ENCODE results near the gene TCAP.

The TCAP gene

DNA sequence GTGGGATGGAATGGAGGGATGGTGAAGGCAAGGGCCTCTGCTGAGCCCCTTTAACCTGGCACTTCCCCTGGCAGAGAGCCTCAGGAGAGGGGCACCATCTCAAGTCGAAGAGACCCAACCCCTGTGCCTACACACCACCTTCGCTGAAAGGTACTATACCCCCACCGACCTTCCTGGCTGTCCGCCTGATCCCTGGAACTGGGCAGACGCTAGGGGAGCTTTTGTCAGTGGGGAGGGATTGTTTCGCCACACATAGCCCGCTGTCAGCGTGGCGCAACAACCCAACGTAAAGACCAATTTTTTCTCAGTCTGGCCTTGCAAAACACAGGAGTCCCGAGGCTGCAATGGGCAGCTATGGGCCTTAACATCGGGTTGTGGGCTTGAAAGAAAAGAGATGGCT, 35.3 kb upstream of the TCAP start:
- no peak for DNase-seq

GRCh38 chr17:39631403-39631802, 33.7 kb upstream of the TCAP start:
- no peak for DNase-seq

GRCh38 chr17:39632153-39632941, 32.8 kb upstream of the TCAP start:
- DNase-seq: no peak

GRCh38 chr17:39633570-39634183, 31.5 kb upstream of the TCAP start:
- DNase-seq: no peak

DNA sequence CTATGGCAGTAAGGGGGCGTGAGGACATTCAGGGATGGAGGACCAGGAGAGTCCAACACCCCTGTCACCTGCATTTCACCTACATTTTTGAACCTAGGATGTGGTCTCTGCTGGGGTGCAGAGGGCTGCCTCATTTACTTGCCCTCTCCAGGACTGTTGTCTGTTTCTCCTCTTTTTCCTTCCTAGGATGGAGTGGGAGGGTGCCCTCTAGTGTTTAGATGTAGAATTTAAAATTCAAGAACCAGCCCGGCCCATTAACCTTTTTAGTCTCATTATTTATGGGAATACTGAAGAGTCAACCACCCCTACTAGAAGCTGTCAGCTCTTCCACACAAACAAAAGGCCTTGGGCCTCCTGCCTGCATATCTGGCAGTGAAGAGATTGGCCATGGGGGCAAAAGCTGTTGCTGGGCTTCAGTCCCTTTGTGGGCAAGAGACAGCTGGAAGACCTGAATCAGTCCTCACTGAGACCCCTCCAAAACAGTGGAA, 30.7 kb upstream of the TCAP start:
- no peak for DNase-seq

- DNase-seq: no peak
Measured at GRCh38 chr17:39635614-39636176, 29.5 kb upstream of the TCAP start.

GRCh38 chr17:39636587-39636926, 28.6 kb upstream of the TCAP start:
- DNase-seq: no peak

GRCh38 chr17:39636927-39637736, 28.0 kb upstream of the TCAP start, which contains the start of gene STARD3:
TSS of gene STARD3 (plus strand) at chr17:39637144. CDS start at chr17:39653532, 16,388 bp downstream.
- DNase-seq: peak; percentile 86 to 89

GRCh38 chr17:39638317-39638716, 26.8 kb upstream of the TCAP start:
- no peak for DNase-seq

DNA sequence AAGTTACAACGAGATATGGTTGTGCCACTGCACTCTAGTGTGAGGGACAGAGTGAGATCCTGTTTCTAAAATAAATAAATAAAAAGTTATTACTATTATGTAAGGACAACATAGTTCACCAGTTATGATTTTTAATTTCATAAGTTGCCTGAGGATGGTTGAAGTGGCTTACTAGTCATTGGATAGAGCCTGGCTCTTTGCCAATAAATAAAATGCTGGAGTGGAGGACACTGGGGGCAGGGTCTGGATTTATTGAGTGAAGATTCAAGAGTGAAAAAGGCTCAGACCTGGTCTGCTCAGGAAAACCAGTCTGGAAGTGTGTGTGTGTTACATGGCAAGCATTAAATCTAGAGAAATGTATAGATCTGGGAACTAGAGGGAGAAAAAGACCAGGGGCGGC, 26.1 kb upstream of the TCAP start:
- no peak for DNase-seq

DNA sequence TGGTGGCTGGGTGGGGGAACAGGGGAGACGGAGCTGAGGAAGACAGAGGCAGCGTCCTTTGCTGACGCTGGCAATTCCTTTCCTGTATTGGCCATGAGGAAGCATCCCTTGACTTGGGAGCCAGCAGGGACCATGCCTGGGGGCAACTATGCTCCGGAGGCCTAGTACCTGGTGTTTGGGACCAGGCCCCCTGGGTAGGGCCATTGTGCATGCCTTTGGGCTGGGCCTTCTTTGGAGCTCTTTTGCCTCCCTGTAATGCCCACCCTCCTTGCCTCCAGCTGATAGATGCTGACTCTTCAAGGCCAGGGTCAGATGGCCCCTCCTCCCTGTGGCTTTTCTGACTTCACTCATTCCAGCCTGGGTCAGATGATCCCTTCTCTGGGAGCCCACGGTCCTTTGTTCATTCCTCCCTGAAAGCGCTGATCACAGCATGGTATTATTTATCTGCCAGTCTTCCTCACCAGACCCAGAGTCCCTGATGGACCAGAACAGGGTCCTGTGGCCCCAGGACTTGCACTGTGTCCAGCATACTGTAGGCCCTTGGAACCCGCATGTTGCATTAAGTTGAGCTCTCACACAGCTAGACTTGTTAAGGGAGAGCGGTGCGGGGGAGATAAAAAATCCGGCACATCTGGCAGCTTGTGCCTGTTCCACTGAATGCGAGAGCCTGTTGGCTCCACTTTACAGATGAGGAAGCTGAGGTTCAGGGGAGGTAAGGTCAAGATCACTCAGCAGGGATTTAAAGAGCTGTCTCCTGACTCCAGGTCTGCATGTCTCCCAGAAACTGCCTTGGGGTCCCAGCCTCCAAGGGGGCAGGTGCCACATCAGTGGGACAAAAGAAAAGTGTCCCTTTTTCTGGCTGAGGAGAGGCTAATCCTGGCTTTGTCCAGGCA, 25.3 kb upstream of the TCAP start:
- DNase-seq: no peak

DNA sequence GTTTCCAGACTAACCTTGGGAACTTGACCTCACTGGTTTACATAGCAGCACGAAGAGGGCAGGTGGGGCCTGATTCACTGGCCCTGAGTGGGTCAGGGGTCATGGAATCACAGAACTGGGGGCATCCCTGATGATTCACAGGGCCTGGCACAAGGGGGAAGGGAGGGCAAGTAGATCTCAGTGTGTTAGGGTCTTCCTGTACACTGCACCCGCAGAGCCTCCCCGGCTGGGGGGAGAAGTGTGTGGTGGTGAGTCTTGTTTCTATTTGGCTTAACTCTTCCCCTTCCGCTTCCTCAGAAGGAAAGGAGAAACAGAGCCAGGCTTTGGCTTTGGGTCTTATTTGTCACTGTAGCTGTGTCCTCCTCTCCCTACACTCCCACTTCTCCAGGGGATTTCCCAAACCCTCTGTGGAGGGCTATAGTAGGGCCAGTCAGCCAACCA, 24.5 kb upstream of the TCAP start:
- DNase-seq: no peak

DNA sequence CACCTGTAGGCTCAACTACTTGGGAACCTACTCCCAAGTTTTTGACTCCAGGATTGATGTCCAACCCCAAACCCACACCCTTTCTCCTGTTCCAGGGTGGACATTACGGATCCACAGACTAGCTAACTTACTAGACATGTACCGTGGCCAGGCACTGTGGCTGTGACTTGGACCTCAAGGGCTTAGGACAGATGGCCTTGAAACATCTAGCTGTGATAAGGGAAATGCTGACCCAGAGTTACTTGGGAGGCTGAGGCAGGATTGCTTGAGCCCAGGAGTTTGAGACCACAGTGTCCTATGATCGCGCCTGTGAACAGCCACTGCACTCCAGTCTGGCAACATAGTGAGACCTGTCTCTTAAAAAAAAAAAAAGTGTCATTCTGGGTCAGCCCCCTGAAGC, 24.1 kb upstream of the TCAP start:
- DNase-seq: no peak

- DNase-seq: no peak
Measured at GRCh38 chr17:39641883-39642282, 23.3 kb upstream of the TCAP start.

- no peak for DNase-seq
Measured at GRCh38 chr17:39642291-39643074, 22.7 kb upstream of the TCAP start.

- no peak for DNase-seq
Measured at GRCh38 chr17:39643271-39643670, 21.9 kb upstream of the TCAP start.

DNA sequence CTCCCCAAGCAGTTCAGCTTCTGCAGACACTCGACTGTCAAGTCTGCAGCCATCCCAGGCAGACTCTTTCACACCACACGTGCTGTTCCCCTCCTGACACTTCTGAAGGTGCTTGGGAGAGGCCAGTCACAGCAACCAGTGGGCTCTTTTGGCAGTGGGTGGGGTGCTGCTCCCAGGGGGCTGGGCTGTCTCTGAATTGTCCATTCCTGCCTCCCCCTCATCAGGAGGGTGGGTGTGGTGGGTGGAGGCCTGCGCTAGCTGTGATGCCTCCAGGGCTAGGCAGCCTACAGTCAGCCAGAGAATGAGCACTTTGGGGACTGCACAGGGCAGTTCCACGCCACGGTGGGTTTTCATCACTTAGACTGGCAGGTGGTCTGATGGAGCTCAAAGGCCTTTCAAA, 17.9 kb upstream of the TCAP start:
- DNase-seq: no peak

GRCh38 chr17:39648616-39649366, 16.4 kb upstream of the TCAP start:
- DNase-seq: no peak

DNA sequence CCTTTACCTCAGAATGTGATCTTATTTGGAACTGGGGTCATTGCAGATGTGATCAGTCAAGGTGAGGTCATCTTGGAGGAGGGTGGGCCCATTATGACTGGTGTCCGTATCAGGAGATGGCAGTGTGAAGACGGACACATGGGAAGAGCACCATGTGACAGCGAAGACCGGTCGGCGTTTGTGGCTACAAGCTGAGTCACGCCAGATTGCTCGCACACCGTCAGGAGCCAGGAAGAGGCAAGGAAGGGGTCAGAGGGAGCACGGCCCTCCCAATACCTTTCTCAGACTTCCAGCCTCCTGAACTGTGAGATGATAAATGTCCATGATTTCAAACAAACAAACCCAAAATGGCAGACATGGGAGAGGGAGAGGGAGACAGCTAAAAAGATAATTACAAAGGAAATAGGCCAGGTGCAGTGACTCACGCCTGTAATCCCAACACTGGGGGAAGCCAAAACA, 15.0 kb upstream of the TCAP start:
- no peak for DNase-seq

DNA sequence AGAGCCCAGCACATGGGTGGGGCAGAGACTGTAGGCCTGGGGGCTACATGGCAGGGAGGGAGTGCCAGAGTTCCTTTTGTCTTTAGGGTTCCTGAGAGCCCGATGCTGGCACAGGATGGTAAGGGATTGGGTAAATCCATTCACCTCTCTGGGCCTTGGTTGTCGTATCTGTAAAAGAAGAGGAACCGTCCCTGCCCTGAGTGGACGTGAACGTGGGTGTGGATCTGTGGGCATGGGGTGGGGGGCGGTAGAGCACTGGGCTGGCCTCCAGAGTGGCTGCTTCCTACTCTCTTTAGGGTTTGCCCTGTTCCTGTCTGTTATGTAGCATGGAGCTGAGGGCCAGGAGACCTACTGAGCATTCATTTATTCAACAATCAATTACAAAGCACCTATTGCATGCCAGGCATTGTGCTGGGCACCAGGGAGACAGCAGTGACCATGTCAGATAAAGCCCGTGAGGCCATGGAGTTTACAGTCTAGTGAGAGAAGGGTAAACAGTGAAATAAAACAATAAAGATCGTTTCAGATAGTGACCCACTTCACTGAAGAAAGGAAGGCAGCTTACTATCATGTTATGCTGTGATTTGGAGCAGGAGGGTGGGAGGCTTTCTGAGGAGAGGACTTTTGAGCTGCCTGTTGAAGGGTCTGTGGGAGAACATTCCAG, 13.1 kb upstream of the TCAP start:
- no peak for DNase-seq
